Testis (tissue), 3 donors: Measurements from ENCODE around the gene ZNF800. TPM values are rescaled to one million over a fixed set of nuclear protein-coding genes. Genes with fewer than 3 reads are reported as not detected.

Experiments
- DNase-seq: peaks from one replicate; pipeline ENCODE4 v3.0.0-alpha.2; 2019
- H3K27ac ChIP-seq, 2 donors: fragments of 200-600 bp; sonication (generic); one replicate each; pipeline ENCODE4 v1.5.1; 2019
- H3K27me3 ChIP-seq: fragments of 200-600 bp; sonication (generic); one replicate; pipeline ENCODE4 v1.5.1; 2019
- H3K36me3 ChIP-seq: fragments of 200-600 bp; sonication (generic); one replicate; pipeline ENCODE4 v1.5.1; 2017; ENCODE audit warnings: low read depth; ENCODE audit errors: missing control alignments
- H3K4me1 ChIP-seq: fragments of 200-600 bp; sonication (generic); one replicate; pipeline ENCODE4 v1.5.1; 2019
- H3K4me3 ChIP-seq, 2 donors: fragments of 200-600 bp; sonication (generic); one replicate each; pipeline ENCODE4 v1.5.1; 2017 to 2019
- H3K9me3 ChIP-seq: fragments of 200-600 bp; sonication (generic); one replicate; pipeline ENCODE4 v1.5.1; 2017
- POLR2A ChIP-seq: fragments of 450-650 bp; IDR thresholded peaks from one replicate; pipeline ENCODE4 v1.6.1; 2017; ENCODE audit warnings: antibody characterized with exemption, mild to moderate bottlenecking, moderate library complexity
- WGBS, 2 donors: methylation state at CpG; one replicate each; pipeline ENCODE4 v1.1.5; 2018; 5-methylcytosine and 5-hydroxymethylcytosine counted together
- intact Hi-C: fragments of 100-400 bp; cut with DNase I; formaldehyde crosslinking; loops from one replicate; pipeline ENCODE4 v1.15.1; 2023; ENCODE audit warnings: low total_unique reads
- polyA plus RNA-seq: library from polyadenylated mRNA; stranded (reverse); fragments of 350-450 nt; fragmentation: Illumina TruSeq; extraction: RNeasy Lipid Tissue Mini Kit (QIAGEN cat#74804); gene quantifications from one replicate; pipeline ENCODE4 v1.2.3, GENCODE V29; 2014; ENCODE audit warnings: low read depth, low replicate concordance; ENCODE audit not compliant: insufficient read depth
- total RNA-seq, 2 donors: library from RNA; depleted of rRNA; stranded (reverse); fragments of >200 nt; gene quantifications; one replicate each; pipeline ENCODE4 v1.2.3, GENCODE V29; 2016
- TF ChIP-seq, protein P1 (sequence below), 3 experiments: fragments of 450-650 bp in 2 of 3; fragments of 200-600 bp in 1 of 3; sonication (generic) in 1 of 3; IDR thresholded peaks; one replicate each; pipeline ENCODE4 v1.5.1; 2016 to 2019; ENCODE audit warnings: antibody characterized with exemption in 3 of 3, mild to moderate bottlenecking in 2 of 3, moderate library complexity in 1 of 3

Gene ZNF800
- total and polyA plus RNA-seq, 3 donors from 2014 or later = 31.5 to 44.3 (median 40.7) TPM

DNA sequence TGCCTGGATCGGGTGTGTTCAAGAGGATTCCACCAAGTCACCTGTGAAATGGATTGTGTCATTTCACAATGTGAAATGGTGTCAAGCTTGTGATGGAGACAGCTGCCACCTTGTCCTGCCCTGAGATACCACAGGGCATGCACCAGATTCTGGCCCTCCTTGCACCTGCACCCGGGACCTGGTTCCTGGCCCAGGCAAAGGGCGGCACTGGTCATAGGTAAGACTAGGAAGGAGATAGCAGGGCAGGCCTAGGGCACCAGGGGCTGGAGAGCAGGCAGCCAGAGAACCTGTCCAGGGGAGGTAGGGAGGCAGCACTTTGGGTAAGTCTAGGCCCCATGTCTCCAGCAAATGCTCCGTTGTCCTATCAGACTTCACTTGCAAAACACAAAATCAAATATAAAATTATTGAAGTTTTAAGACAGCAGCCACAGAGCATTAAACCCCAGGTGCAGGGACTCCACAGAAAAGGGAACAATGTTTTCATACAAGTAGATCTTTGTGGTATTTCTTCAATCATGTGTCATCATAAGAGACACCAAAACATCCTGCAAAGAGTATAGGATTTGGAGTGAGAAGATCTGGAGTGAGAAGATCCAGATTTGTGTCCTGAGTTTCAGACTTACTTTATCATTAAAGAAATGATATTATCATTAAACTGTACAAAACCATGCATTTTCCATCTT lies 22.7 kb upstream of the ZNF800 start:
- H3K36me3 ChIP-seq = no peaks in the 10 kb centered on the region
- intact Hi-C loops = no loop called here
- 95 to 97% methylated on average over 2 to 4 of the region's 4 CpGs for WGBS, 2 donors
- H3K27me3 ChIP-seq = no peaks in the 10 kb centered on the region
- no peaks in the 10 kb centered on the region for H3K9me3 ChIP-seq
- no peak overlapping the region for H3K4me3 ChIP-seq
- no peaks in the 10 kb centered on the region for H3K4me1 ChIP-seq
- no peak overlapping the region for H3K27ac ChIP-seq
- no peak for TF ChIP-seq POLR2A
- TF ChIP-seq, protein P1, sequence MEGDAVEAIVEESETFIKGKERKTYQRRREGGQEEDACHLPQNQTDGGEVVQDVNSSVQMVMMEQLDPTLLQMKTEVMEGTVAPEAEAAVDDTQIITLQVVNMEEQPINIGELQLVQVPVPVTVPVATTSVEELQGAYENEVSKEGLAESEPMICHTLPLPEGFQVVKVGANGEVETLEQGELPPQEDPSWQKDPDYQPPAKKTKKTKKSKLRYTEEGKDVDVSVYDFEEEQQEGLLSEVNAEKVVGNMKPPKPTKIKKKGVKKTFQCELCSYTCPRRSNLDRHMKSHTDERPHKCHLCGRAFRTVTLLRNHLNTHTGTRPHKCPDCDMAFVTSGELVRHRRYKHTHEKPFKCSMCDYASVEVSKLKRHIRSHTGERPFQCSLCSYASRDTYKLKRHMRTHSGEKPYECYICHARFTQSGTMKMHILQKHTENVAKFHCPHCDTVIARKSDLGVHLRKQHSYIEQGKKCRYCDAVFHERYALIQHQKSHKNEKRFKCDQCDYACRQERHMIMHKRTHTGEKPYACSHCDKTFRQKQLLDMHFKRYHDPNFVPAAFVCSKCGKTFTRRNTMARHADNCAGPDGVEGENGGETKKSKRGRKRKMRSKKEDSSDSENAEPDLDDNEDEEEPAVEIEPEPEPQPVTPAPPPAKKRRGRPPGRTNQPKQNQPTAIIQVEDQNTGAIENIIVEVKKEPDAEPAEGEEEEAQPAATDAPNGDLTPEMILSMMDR (IDR thresholded peaks at IDR 0.05) = no peak
- DNase-seq = no peak

DNA sequence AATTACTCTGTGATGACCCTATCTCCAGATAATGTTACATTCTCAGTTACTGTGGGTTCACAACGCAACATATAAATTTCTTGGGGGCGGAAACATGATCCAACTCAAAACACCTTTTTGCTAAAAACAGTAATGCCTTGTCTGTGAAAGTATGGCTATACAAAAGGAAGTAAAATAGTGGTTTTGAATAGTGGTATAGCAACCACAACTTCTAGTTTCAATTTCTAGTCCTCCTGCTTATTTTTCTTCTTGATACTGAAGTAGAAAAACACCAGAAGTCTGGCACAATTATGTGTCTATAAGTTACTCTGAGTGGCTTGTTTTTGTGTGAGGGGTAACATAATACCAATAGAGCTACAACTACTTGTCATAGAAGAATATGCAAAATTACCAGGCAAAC lies 21.5 kb upstream of the ZNF800 start:
- H3K27ac ChIP-seq = no peak overlapping the region
- intact Hi-C loops = no loop called here
- no peaks in the 10 kb centered on the region for H3K27me3 ChIP-seq
- no peak for DNase-seq
- no peaks in the 10 kb centered on the region for H3K4me1 ChIP-seq
- no peaks in the 10 kb centered on the region for H3K9me3 ChIP-seq
- H3K4me3 ChIP-seq = no peak overlapping the region
- WGBS, 2 donors = 68 to 76% methylated on average over 2 of the region's 2 CpGs
- no peaks in the 10 kb centered on the region for H3K36me3 ChIP-seq
- TF ChIP-seq, protein P1 (IDR thresholded peaks at IDR 0.05) = no peak

- intact Hi-C loops = no loop called here
- Histone ChIP-seq H3K27ac (no peak overlapping the region), H3K4me3 (no peak overlapping the region), H3K9me3 (no peaks in the 10 kb centered on the region), H3K27me3 (no peaks in the 10 kb centered on the region), H3K4me1 (no peaks in the 10 kb centered on the region), H3K36me3 (no peaks in the 10 kb centered on the region)
- 80 to 93% methylated on average over 1 of the region's 1 CpG for WGBS, 2 donors
- no peak for DNase-seq
- TF ChIP-seq, protein P1 (IDR thresholded peaks at IDR 0.05) = no peak
- TF ChIP-seq POLR2A = no peak
Observed at GRCh38 chr7:127413326-127413725, 20.8 kb upstream of the ZNF800 start.

DNA sequence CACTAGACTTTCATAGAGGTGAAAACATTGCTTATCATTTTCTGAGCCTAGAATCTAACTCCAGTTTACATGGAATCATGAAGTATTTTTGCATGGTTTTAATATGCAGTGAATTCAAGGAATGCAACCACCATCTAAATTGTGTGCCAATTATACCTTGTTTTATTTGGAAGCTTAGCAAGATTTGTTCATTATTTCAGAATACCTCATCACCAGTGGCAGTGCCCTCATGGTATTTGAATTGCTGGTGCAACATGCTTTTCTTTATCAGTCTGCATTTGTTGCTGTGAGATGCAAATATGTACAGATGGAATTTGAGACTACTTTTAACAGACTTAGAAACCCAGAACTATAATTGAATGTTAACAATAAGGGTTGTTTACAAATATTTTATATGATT lies 18.7 kb upstream of the ZNF800 start:
- Histone ChIP-seq H3K9me3 (no peaks in the 10 kb centered on the region), H3K27me3 (no peaks in the 10 kb centered on the region), H3K27ac (no peak overlapping the region), H3K4me1 (no peaks in the 10 kb centered on the region), H3K36me3 (no peaks in the 10 kb centered on the region), H3K4me3 (no peak overlapping the region)
- TF ChIP-seq, protein P1 (IDR thresholded peaks at IDR 0.05) = no peak
- TF ChIP-seq POLR2A = no peak
- DNase-seq = no peak
- intact Hi-C loops = no loop called here

- H3K9me3 ChIP-seq = no peaks in the 10 kb centered on the region
- H3K4me3 ChIP-seq = no peak overlapping the region
- intact Hi-C loops = no loop called here
- TF ChIP-seq POLR2A = no peak
- no peak for DNase-seq
- no peaks in the 10 kb centered on the region for H3K4me1 ChIP-seq
- no peaks in the 10 kb centered on the region for H3K36me3 ChIP-seq
- no peak overlapping the region for H3K27ac ChIP-seq
- WGBS, 2 donors = 72 to 75% methylated on average over 4 of the region's 4 CpGs
- no peaks in the 10 kb centered on the region for H3K27me3 ChIP-seq
Observed at GRCh38 chr7:127409629-127410028, 17.1 kb upstream of the ZNF800 start.
